Upper lobe of left lung (tissue), 4 donors: ENCODE measurements around the gene PRDM11.

Source experiments
- POLR2A ChIP-seq, 4 donors: fragments of 450-650 bp; IDR thresholded peaks; one replicate each; pipeline ENCODE4 v1.5.1; 2016 to 2017; ENCODE audit warnings: antibody characterized with exemption in 4 of 4, mild to moderate bottlenecking in 2 of 4
- POLR2AphosphoS5 ChIP-seq, 2 donors: sonication (generic); formaldehyde crosslinking; IDR thresholded peaks; one replicate each; pipeline ENCODE4 v1.5.1; 2017; ENCODE audit warnings: antibody characterized with exemption in 2 of 2
- TF ChIP-seq, protein P1 (sequence below), 6 experiments: fragments of 450-650 bp in 4 of 6; fragments of 200-600 bp in 2 of 6; sonication (generic) in 2 of 6; IDR thresholded peaks; one replicate each; pipeline ENCODE4 v1.5.1; 2016 to 2019; ENCODE audit warnings: antibody characterized with exemption in 6 of 6

DNA sequence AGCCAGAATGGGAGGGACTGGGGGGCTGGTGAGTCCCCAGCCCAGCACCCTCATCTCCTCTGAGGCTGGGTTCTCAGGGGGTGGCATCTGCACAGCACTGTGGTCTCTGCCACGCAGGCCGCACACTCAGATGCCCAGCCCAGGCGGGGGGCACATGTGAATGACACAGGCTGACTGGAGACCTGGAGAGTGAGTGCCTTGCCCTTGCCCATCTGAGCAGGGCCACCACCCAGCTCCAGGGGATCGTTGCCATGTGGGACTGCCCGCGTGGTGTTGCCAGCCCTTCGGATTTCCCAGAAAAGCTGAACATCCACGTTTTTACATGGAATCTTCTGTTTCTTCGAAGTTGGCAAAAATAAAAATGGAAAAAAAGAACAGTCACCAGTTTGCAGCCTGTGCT, 18.9 kb downstream of the PRDM11 start:
- TF ChIP-seq, protein P1, sequence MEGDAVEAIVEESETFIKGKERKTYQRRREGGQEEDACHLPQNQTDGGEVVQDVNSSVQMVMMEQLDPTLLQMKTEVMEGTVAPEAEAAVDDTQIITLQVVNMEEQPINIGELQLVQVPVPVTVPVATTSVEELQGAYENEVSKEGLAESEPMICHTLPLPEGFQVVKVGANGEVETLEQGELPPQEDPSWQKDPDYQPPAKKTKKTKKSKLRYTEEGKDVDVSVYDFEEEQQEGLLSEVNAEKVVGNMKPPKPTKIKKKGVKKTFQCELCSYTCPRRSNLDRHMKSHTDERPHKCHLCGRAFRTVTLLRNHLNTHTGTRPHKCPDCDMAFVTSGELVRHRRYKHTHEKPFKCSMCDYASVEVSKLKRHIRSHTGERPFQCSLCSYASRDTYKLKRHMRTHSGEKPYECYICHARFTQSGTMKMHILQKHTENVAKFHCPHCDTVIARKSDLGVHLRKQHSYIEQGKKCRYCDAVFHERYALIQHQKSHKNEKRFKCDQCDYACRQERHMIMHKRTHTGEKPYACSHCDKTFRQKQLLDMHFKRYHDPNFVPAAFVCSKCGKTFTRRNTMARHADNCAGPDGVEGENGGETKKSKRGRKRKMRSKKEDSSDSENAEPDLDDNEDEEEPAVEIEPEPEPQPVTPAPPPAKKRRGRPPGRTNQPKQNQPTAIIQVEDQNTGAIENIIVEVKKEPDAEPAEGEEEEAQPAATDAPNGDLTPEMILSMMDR (IDR thresholded peaks at IDR 0.05): no peak
- no peak for TF ChIP-seq POLR2AphosphoS5 (IDR thresholded peaks at IDR 0.05)
- TF ChIP-seq POLR2A (IDR thresholded peaks at IDR 0.05): no peak
